Esophagus squamous epithelium (tissue), 5 donors: ENCODE results near the gene NLGN4X. TPM values are rescaled to one million over a fixed set of nuclear protein-coding genes. Genes with fewer than 3 reads are reported as not detected.

ENCODE experiments used
- DNase-seq: peaks from one replicate; lab custom pipeline; 2025; lab: John Stamatoyannopoulos, UW
- H3K27ac ChIP-seq, 4 donors: fragments of 200-600 bp; sonication (generic); one replicate each; pipeline ENCODE4 v1.5.1; 2016 to 2019; ENCODE audit warnings: mild to moderate bottlenecking in 1 of 4
- H3K27me3 ChIP-seq, 4 donors: fragments of 200-600 bp; sonication (generic); 1 replicate in 3 of 4; 2 replicates in 1 of 4; pipeline versions ENCODE4 v1.5.1 to v1.6.0; 2017 to 2021; ENCODE audit warnings: antibody characterized with exemption in 1 of 4
- H3K36me3 ChIP-seq, 3 donors: fragments of 200-600 bp; sonication (generic); one replicate each; pipeline ENCODE4 v1.5.1; 2016 to 2019
- H3K4me1 ChIP-seq, 3 donors: fragments of 200-600 bp; sonication (generic); one replicate each; pipeline ENCODE4 v1.5.1; 2017 to 2019
- H3K4me3 ChIP-seq, 4 donors: fragments of 200-600 bp; sonication (generic); 1 replicate in 3 of 4; 2 replicates in 1 of 4; pipeline ENCODE4 v1.5.1; 2016 to 2019; ENCODE audit warnings: mild to moderate bottlenecking in 2 of 4, moderate library complexity in 1 of 4
- H3K9me3 ChIP-seq, 3 donors: fragments of 200-600 bp; sonication (generic); one replicate each; pipeline ENCODE4 v1.5.1; 2016 to 2019
- POLR2A ChIP-seq, 4 donors: fragments of 450-650 bp; IDR thresholded peaks; one replicate each; pipeline ENCODE4 v1.6.1; 2017; ENCODE audit warnings: antibody characterized with exemption in 4 of 4, mild to moderate bottlenecking in 4 of 4, moderate library complexity in 3 of 4
- WGBS, 2 donors: methylation state at CpG; one replicate each; pipeline ENCODE4 v1.1.5; 2018; 5-methylcytosine and 5-hydroxymethylcytosine counted together
- intact Hi-C: fragments of 100-400 bp; cut with DNase I; formaldehyde crosslinking; loops from one replicate; pipeline ENCODE4 v1.15.0; 2022
- total RNA-seq, 4 donors: library from RNA; depleted of rRNA; stranded (reverse); fragments of >200 nt; gene quantifications; one replicate each; pipeline ENCODE4 v1.1.0, GENCODE V29; 2016
- TF ChIP-seq, protein P1 (sequence below), 6 experiments: fragments of 450-650 bp in 4 of 6; fragments of 200-600 bp in 2 of 6; sonication (generic) in 2 of 6; IDR thresholded peaks; one replicate each; pipeline ENCODE4 v1.5.1; 2016 to 2019; ENCODE audit warnings: antibody characterized with exemption in 6 of 6, mild to moderate bottlenecking in 4 of 6, moderate library complexity in 4 of 6
- donor health status: DM: yes; HTN: yes; CAD: no.

Gene NLGN4X
- total RNA-seq, 4 donors from 2014 or later: 0.22 to 1.9 (median 1.0) TPM

DNA sequence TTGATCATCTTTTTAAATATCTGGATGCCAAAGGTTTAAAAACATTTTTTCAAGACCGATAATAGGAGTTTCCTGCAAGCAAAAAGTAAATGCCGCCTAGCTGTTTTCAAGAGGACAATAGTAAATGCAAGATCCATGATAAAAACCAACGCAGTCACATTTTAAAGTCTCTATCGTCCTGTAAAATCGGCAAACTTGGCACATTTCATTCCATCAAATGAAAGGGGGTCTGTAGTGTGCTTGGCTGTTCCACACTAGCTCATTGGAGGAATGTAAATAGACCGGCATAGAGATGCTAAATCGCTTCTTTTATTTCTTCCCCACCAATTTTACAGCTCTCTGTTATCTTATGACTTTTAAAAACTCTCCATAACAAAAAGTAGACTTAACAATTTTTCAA is 202.2 kb downstream of the NLGN4X start:
- TF ChIP-seq, protein P1, sequence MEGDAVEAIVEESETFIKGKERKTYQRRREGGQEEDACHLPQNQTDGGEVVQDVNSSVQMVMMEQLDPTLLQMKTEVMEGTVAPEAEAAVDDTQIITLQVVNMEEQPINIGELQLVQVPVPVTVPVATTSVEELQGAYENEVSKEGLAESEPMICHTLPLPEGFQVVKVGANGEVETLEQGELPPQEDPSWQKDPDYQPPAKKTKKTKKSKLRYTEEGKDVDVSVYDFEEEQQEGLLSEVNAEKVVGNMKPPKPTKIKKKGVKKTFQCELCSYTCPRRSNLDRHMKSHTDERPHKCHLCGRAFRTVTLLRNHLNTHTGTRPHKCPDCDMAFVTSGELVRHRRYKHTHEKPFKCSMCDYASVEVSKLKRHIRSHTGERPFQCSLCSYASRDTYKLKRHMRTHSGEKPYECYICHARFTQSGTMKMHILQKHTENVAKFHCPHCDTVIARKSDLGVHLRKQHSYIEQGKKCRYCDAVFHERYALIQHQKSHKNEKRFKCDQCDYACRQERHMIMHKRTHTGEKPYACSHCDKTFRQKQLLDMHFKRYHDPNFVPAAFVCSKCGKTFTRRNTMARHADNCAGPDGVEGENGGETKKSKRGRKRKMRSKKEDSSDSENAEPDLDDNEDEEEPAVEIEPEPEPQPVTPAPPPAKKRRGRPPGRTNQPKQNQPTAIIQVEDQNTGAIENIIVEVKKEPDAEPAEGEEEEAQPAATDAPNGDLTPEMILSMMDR (IDR thresholded peaks at IDR 0.05): no peak
- TF ChIP-seq POLR2A (IDR thresholded peaks at IDR 0.05): no peak
- Histone ChIP-seq H3K9me3 (no peaks in the 10 kb centered on the region), H3K36me3 (no peaks in the 10 kb centered on the region), H3K27me3 (no peaks in the 10 kb centered on the region), H3K4me3 (no peak overlapping the region), H3K27ac (no peak overlapping the region), H3K4me1 (no peaks in the 10 kb centered on the region)
- DNase-seq: no peak
- WGBS, 2 donors: 45 to 46% methylated on average over 7 of the region's 7 CpGs
- intact Hi-C loops: no loop called here

DNA sequence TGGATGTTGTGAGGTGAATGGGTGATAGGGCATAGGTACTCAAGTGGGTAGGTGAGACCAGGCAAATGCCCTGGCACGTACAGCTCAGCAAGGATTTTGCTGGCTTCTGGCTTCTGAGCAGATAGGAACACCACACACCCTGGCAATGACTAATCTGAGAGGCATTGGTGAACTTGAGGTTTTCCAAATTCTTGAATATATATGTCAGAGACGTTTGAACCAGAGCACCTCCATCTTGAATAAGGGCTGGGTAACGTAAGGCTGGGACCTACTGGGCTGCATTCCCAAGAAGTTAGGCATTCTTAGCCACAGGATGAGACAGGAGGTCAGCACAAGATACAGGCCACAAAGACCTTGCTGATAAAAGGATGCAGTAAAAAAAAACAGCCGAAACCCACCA is 204.5 kb downstream of the NLGN4X start:
- no peaks in the 10 kb centered on the region for H3K9me3 ChIP-seq
- intact Hi-C loops: loop anchor here (5.0 kb wide), 1 partner anchor 443 kb away; no protein-coding TSS in a partner anchor
- 83 to 90% methylated on average over 2 to 4 of the region's 4 CpGs for WGBS, 2 donors
- H3K4me1 ChIP-seq: no peaks in the 10 kb centered on the region
- H3K4me3 ChIP-seq: no peak overlapping the region
- no peak overlapping the region for H3K27ac ChIP-seq
- no peaks in the 10 kb centered on the region for H3K36me3 ChIP-seq
- no peak for DNase-seq
- TF ChIP-seq POLR2A (IDR thresholded peaks at IDR 0.05): no peak
- TF ChIP-seq, protein P1 (IDR thresholded peaks at IDR 0.05): no peak
- H3K27me3 ChIP-seq: no peaks in the 10 kb centered on the region

DNA sequence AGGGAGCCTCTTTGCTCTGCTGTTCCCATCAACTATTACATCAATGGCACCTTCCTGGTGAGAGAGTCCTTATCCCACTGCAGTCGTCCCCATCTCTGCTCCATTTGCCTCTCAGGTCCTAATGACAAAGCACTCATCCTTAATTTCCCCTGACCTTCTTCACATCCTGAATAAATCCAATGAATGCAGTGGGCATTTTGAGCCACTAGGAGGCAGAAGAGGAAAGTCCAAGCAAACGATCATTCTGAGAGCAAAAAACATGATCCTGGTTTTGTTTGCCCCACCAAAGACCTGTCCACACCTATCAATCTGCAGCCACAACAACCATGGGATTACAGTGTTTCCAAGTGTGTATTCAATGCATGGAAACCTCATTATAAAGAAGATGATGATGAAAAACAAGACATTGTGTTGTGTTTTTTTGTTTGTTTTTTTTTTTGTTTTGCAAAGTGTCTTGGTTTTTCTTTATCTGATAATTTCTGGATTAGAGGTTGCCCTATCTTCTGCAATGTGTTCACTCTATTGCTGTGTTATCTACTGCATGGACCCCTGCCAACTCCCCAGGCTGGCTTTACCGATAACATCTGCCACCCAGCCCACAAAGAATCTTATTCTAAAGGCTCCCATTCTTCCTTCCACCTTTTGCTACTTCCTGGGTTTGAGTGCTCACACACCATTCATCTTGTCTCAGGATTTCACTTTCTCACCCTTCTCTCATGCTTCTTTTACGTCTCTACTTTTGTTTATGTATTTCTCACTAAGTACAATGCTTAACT is 207.2 kb downstream of the NLGN4X start:
- no peak overlapping the region for H3K27ac ChIP-seq
- H3K4me1 ChIP-seq: no peaks in the 10 kb centered on the region
- H3K4me3 ChIP-seq: no peak overlapping the region
- no peaks in the 10 kb centered on the region for H3K27me3 ChIP-seq
- TF ChIP-seq POLR2A (IDR thresholded peaks at IDR 0.05): no peak
- TF ChIP-seq, protein P1 (IDR thresholded peaks at IDR 0.05): peak; percentile 32 to 63 (median 49)
- DNase-seq: no peak
- intact Hi-C loops: loop anchor here (5.0 kb wide), 1 partner anchor 446 kb away; no protein-coding TSS in a partner anchor
- H3K36me3 ChIP-seq: no peaks in the 10 kb centered on the region
- WGBS, 2 donors: 5 to 17% methylated on average over 3 to 4 of the region's 4 CpGs
- H3K9me3 ChIP-seq: no peaks in the 10 kb centered on the region

DNA sequence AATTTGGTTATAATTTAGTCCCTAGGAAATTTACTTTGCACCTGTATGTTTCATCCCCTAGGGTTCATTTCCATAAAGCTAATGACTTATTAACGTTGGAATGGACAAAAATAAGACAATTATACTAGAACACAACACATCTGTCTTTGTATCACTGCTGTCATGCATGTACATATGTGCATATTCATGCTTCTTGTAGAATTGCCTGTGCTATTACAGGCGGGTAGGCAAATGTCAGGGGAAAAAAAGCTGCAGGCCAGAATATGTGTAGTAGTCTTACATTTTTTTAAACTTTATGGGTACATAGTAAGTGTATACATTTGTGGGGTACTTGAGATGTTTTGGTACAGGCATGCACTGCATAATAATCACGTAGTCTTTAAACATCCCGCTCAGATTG is 209.6 kb downstream of the NLGN4X start:
- H3K27ac ChIP-seq: no peak overlapping the region
- no peaks in the 10 kb centered on the region for H3K9me3 ChIP-seq
- no peak for TF ChIP-seq POLR2A (IDR thresholded peaks at IDR 0.05)
- TF ChIP-seq, protein P1 (IDR thresholded peaks at IDR 0.05): no peak
- DNase-seq: no peak
- H3K4me1 ChIP-seq: no peaks in the 10 kb centered on the region
- no peaks in the 10 kb centered on the region for H3K27me3 ChIP-seq
- no peak overlapping the region for H3K4me3 ChIP-seq
- no peaks in the 10 kb centered on the region for H3K36me3 ChIP-seq
- WGBS, 2 donors: 68 to 79% methylated on average over 4 of the region's 4 CpGs
- intact Hi-C loops: no loop called here

DNA sequence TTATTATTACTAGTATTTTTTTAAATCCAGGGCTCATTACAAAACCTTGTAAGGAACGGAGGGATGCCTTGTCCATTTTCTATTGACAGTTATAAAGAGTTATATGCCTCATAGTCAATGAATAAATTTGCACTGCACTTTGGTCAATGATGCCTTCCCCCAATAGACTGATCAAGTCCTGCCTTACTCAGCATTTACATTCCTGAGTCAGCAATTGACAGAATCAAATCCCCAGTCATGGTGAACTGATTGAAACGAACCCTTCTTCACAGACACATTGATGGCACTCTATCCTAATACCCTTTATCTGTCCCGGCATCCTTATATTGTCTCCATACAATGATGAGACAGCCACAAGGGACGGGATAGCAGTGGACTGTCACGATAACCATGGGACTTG is 213.2 kb downstream of the NLGN4X start:
- no peak overlapping the region for H3K4me3 ChIP-seq
- no peaks in the 10 kb centered on the region for H3K27me3 ChIP-seq
- H3K36me3 ChIP-seq: no peaks in the 10 kb centered on the region
- TF ChIP-seq, protein P1 (IDR thresholded peaks at IDR 0.05): no peak
- TF ChIP-seq POLR2A (IDR thresholded peaks at IDR 0.05): no peak
- WGBS, 2 donors: 65 to 73% methylated on average over 5 of the region's 5 CpGs
- no peak overlapping the region for H3K27ac ChIP-seq
- no peaks in the 10 kb centered on the region for H3K9me3 ChIP-seq
- no peak for DNase-seq
- H3K4me1 ChIP-seq: no peaks in the 10 kb centered on the region
- intact Hi-C loops: no loop called here
